Mesodermal cell (in vitro differentiated cells): ENCODE measurements around the gene ZNF670.

ENCODE experiments used
- H3K27ac ChIP-seq: 2 replicates; pipeline ENCODE4 v1.7.0; 2013; ENCODE audit warnings: mild to moderate bottlenecking, low read depth, low read length, moderate library complexity; ENCODE audit not compliant: severe bottlenecking
- H3K36me3 ChIP-seq: 2 replicates; pipeline ENCODE4 v1.7.1; 2013; ENCODE audit warnings: mild to moderate bottlenecking, low read length, moderate library complexity; ENCODE audit not compliant: control insufficient read depth, insufficient read depth
- H3K4me1 ChIP-seq: one replicate; pipeline ENCODE4 v1.7.1; 2013; ENCODE audit warnings: mild to moderate bottlenecking, low read length; ENCODE audit not compliant: insufficient read depth, control insufficient read depth, poor library complexity, severe bottlenecking
- H3K4me3 ChIP-seq: 2 replicates; pipeline ENCODE4 v1.7.0; 2013; ENCODE audit warnings: low read length, control low read depth, mild to moderate bottlenecking; ENCODE audit not compliant: insufficient read depth, poor library complexity, severe bottlenecking; ENCODE audit errors: extremely low read depth
- H3K9me3 ChIP-seq: 2 replicates; pipeline ENCODE4 v1.7.1; 2013; ENCODE audit warnings: mild to moderate bottlenecking, low read length, moderate library complexity; ENCODE audit not compliant: control insufficient read depth
- WGBS, 2 experiments: methylation state at CpG; one replicate each; pipeline ENCODE4 v1.1.5; 2013; ENCODE audit warnings: missing lambda C conversion rate in 2 of 2; ENCODE audit not compliant: insufficient coverage in 2 of 2; 5-methylcytosine and 5-hydroxymethylcytosine counted together

ZNF670 gene

GRCh38 chr1:247103859-247104591 lies 25.4 kb upstream of the ZNF670 start, which contains the start of gene ZNF669:
Gene ZNF669, minus strand, starts transcription at chr1:247104356. Its CDS starts 157 bp downstream, at chr1:247104199.
- Histone ChIP-seq H3K4me1 (no peaks in the 10 kb centered on the region), H3K27ac (peak within 1 kb of the TSS; percentile 94), H3K36me3 (peaks cover 39% of the 10 kb centered on the region), H3K9me3 (peaks cover 39% of the 10 kb centered on the region), H3K4me3 (peak within 1 kb of the TSS; percentile 96)
- 0% methylated on average over 37 to 43 of the region's 58 CpGs for WGBS, 2 experiments

- WGBS, 2 experiments: no CpG with 5 or more reads among the region's 1 CpG
- Histone ChIP-seq H3K27ac (no peak overlapping the region), H3K36me3 (peaks cover 56% of the 10 kb centered on the region), H3K4me1 (no peaks in the 10 kb centered on the region), H3K9me3 (peaks cover 41% of the 10 kb centered on the region), H3K4me3 (no peak overlapping the region)
Measured at GRCh38 chr1:247102381-247102780, 23.8 kb upstream of the ZNF670 start.

- Histone ChIP-seq H3K27ac (no peak overlapping the region), H3K4me1 (no peaks in the 10 kb centered on the region), H3K36me3 (peaks cover 61% of the 10 kb centered on the region), H3K9me3 (peaks cover 44% of the 10 kb centered on the region), H3K4me3 (no peak overlapping the region)
- WGBS, 2 experiments: 100% methylated on average over 3 to 5 of the region's 9 CpGs
Measured at GRCh38 chr1:247100676-247101279, 22.2 kb upstream of the ZNF670 start.

- H3K9me3 ChIP-seq: peaks cover 28% of the 10 kb centered on the region
- H3K4me1 ChIP-seq: no peaks in the 10 kb centered on the region
- no peak overlapping the region for H3K4me3 ChIP-seq
- no peak overlapping the region for H3K27ac ChIP-seq
- peaks cover 50% of the 10 kb centered on the region for H3K36me3 ChIP-seq
- 95 to 100% methylated on average over 3 to 5 of the region's 5 CpGs for WGBS, 2 experiments
Measured at GRCh38 chr1:247096958-247097357, 18.3 kb upstream of the ZNF670 start.

- no peak overlapping the region for H3K27ac ChIP-seq
- H3K4me1 ChIP-seq: no peaks in the 10 kb centered on the region
- H3K36me3 ChIP-seq: peaks cover 46% of the 10 kb centered on the region
- peaks cover 24% of the 10 kb centered on the region for H3K9me3 ChIP-seq
- 100% methylated on average over 2 of the region's 5 CpGs; no CpG with 5 or more reads in 1 of the 2 experiments for WGBS, 2 experiments
- H3K4me3 ChIP-seq: no peak overlapping the region
Measured at GRCh38 chr1:247096544-247096943, 17.9 kb upstream of the ZNF670 start.

GRCh38 chr1:247096112-247096511 lies 17.5 kb upstream of the ZNF670 start:
- Histone ChIP-seq H3K9me3 (peaks cover 19% of the 10 kb centered on the region), H3K4me1 (no peaks in the 10 kb centered on the region)
- 93% methylated on average over 3 of the region's 3 CpGs for WGBS, 2 experiments

GRCh38 chr1:247090455-247090854 lies 11.8 kb upstream of the ZNF670 start:
- WGBS, 2 experiments: 76 to 80% methylated on average over 11 to 13 of the region's 14 CpGs
- H3K36me3 ChIP-seq: no peaks in the 10 kb centered on the region

More at GRCh38 chr1:247096112-247096511, 17.5 kb upstream of the ZNF670 start:
- Histone ChIP-seq H3K4me3 (no peak overlapping the region), H3K36me3 (peaks cover 41% of the 10 kb centered on the region), H3K27ac (no peak overlapping the region)

GRCh38 chr1:247089616-247090375 lies 11.2 kb upstream of the ZNF670 start:
- Histone ChIP-seq H3K9me3 (no peaks in the 10 kb centered on the region), H3K36me3 (no peaks in the 10 kb centered on the region), H3K4me1 (no peaks in the 10 kb centered on the region), H3K4me3 (no peak overlapping the region), H3K27ac (no peak overlapping the region)
- 66 to 68% methylated on average over 17 of the region's 17 CpGs for WGBS, 2 experiments

More at GRCh38 chr1:247090455-247090854, 11.8 kb upstream of the ZNF670 start:
- Histone ChIP-seq H3K27ac (no peak overlapping the region), H3K4me3 (no peak overlapping the region), H3K9me3 (no peaks in the 10 kb centered on the region), H3K4me1 (no peaks in the 10 kb centered on the region)

GRCh38 chr1:247088967-247089366 lies 10.4 kb upstream of the ZNF670 start:
- H3K9me3 ChIP-seq: no peaks in the 10 kb centered on the region
- whole genome bisulfite sequencing, 2 experiments: 78 to 97% methylated on average over 3 to 4 of the region's 4 CpGs
- no peak overlapping the region for H3K27ac ChIP-seq
- no peaks in the 10 kb centered on the region for H3K4me1 ChIP-seq
- no peaks in the 10 kb centered on the region for H3K36me3 ChIP-seq
- H3K4me3 ChIP-seq: no peak overlapping the region

- 17 to 75% methylated on average over 1 of the region's 1 CpG for WGBS, 2 experiments
Measured at GRCh38 chr1:247087256-247087655, 8.6 kb upstream of the ZNF670 start.

More at GRCh38 chr1:247087256-247087655, 8.6 kb upstream of the ZNF670 start:
- H3K4me3 ChIP-seq: no peak overlapping the region
- no peaks in the 10 kb centered on the region for H3K4me1 ChIP-seq
- H3K36me3 ChIP-seq: no peaks in the 10 kb centered on the region
- H3K27ac ChIP-seq: no peak overlapping the region
- H3K9me3 ChIP-seq: no peaks in the 10 kb centered on the region
